ENCODE measurements around the gene ASB16. TPM values are rescaled to one million over a fixed set of nuclear protein-coding genes. Genes with fewer than 3 reads are reported as not detected.
"Not testable (repeated sequence)": the region's sequence is repeated elsewhere in the genome, so short reads cannot be mapped to it uniquely, and the experiment has no call there.

ASB16 gene
- total and polyA plus RNA-seq, 3 experiments from 2014 or later: 0.10 to 0.11 TPM; not detected in 1

GRCh38 chr17:44143921-44144320, 26.6 kb upstream of the ASB16 start:
- not testable (repeated sequence) for H3K27me3 Mint-ChIP-seq; DNase-seq; H3K27ac ChIP-seq (ENCODE audit: low read depth, low read length); H3K9me3 Mint-ChIP-seq; H3K36me3 Mint-ChIP-seq; H3K4me3 ChIP-seq (ENCODE audit: low read length); H3K27me3 ChIP-seq (ENCODE audit: insufficient read depth, low read length, poor library complexity, severe bottlenecking); H3K9me3 ChIP-seq (ENCODE audit: low read length); H3K36me3 ChIP-seq (ENCODE audit: insufficient read depth, low read length)
- CTCF ChIA-PET: interaction anchor here (1.2 kb wide), 1 partner anchor 16 kb away, joined by 3 read pairs; no protein-coding TSS in a partner anchor
- Mint-ChIP-seq H3K4me1 (peaks cover 10 to 14% (median 12%) of the 10 kb centered on the region in 3 donors), H3K27ac (peak overlapping the region in 2 of 8 donors; percentile 13 to 93), H3K4me3 (peak overlapping the region in 1 of 7 donors; percentile 18)
- H3K4me1 ChIP-seq (ENCODE audit: insufficient read depth, low read length): peaks cover 11% of the 10 kb centered on the region
- POLR2A ChIA-PET: interaction anchor here (0.6 kb wide), 1 partner anchor 171 kb away, joined by 3 read pairs; no protein-coding TSS in a partner anchor

DNA sequence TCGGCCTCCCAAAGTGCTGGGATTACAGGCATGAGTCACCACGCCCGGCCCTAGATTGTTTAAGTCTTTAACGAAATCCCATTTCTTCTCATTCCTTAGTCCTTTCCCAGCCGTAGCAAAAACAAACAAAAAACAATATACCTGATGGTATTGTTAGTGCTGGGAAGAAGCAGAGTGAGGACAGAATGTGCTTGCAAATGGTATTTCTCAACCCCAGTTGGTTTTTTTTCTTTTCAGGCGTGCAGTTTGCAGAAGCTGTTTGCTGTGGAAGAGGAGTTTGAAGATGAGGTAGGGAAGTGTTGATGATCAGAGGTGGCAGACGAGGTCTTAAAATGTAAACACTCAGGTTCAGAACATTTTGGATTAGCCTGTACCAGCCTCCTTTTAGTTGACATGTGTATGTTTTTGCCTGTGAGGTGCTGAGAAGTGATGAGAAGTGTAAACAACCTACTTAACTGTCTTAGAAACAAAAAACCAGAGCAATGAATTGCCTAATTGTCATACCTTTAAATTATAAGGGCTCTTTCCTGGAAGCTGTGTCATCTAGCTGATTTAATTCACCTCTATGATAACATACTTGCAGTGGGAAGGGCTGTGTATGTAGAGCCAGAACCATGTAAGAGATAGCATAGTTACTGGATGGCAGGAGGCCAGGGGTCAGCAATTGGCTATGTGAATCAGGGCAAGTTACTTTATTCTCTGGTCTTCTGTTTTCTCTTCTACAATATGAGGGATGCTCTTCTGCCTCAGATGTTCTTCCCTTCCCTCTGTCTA, 25.4 kb upstream of the ASB16 start:
- no peaks in the 10 kb centered on the region for H3K36me3 Mint-ChIP-seq
- H3K27ac Mint-ChIP-seq: no peak overlapping the region
- peaks cover 10 to 14% (median 12%) of the 10 kb centered on the region in 3 donors for H3K4me1 Mint-ChIP-seq
- no peaks in the 10 kb centered on the region for H3K36me3 ChIP-seq (ENCODE audit: insufficient read depth, low read length)
- ChIA-PET POLR2A (no interaction called here), CTCF (no interaction called here)
- H3K27me3 ChIP-seq (ENCODE audit: insufficient read depth, low read length, poor library complexity, severe bottlenecking): no peaks in the 10 kb centered on the region
- no peak for DNase-seq
- H3K9me3 Mint-ChIP-seq: no peaks in the 10 kb centered on the region
- no peak overlapping the region for H3K27ac ChIP-seq (ENCODE audit: low read depth, low read length)
- no peak overlapping the region for H3K4me3 ChIP-seq (ENCODE audit: low read length)
- H3K4me1 ChIP-seq (ENCODE audit: insufficient read depth, low read length): peaks cover 11% of the 10 kb centered on the region
- H3K9me3 ChIP-seq (ENCODE audit: low read length): no peaks in the 10 kb centered on the region
- H3K4me3 Mint-ChIP-seq: peak overlapping the region in 1 of 7 donors; percentile 40
- H3K27me3 Mint-ChIP-seq: peaks cover 0 to 6% of the 10 kb centered on the region in 2 donors

GRCh38 chr17:44146375-44147346, 23.8 kb upstream of the ASB16 start:
- Mint-ChIP-seq H3K4me3 (peak overlapping the region in 1 of 7 donors; percentile 19), H3K27ac (peak overlapping the region in 3 of 8 donors; percentile 3 to 42 (median 12)), H3K36me3 (no peaks in the 10 kb centered on the region), H3K4me1 (peaks cover 5 to 8% (median 7%) of the 10 kb centered on the region in 3 donors), H3K9me3 (no peaks in the 10 kb centered on the region), H3K27me3 (peaks cover 0 to 4% of the 10 kb centered on the region in 2 donors)
- Histone ChIP-seq H3K27ac (ENCODE audit: low read depth, low read length) (no peak overlapping the region), H3K27me3 (ENCODE audit: insufficient read depth, low read length, poor library complexity, severe bottlenecking) (no peaks in the 10 kb centered on the region), H3K9me3 (ENCODE audit: low read length) (no peaks in the 10 kb centered on the region), H3K4me3 (ENCODE audit: low read length) (no peak overlapping the region), H3K36me3 (ENCODE audit: insufficient read depth, low read length) (no peaks in the 10 kb centered on the region), H3K4me1 (ENCODE audit: insufficient read depth, low read length) (peaks cover 6% of the 10 kb centered on the region)
- CTCF ChIA-PET: interaction anchor here (1.8 kb wide), 1 partner anchor 23 kb away, joined by 9 read pairs; the partner anchor contains the start of gene HDAC5
- DNase-seq: no peak
- POLR2A ChIA-PET: interaction anchor here (1.0 kb wide), 1 partner anchor 24 kb away, joined by 3 read pairs; no protein-coding TSS in a partner anchor

GRCh38 chr17:44147812-44148211, 22.7 kb upstream of the ASB16 start:
- H3K4me3 ChIP-seq (ENCODE audit: low read length): no peak overlapping the region
- H3K9me3 Mint-ChIP-seq: no peaks in the 10 kb centered on the region
- no peak overlapping the region for H3K27ac ChIP-seq (ENCODE audit: low read depth, low read length)
- H3K36me3 ChIP-seq (ENCODE audit: insufficient read depth, low read length): no peaks in the 10 kb centered on the region
- H3K36me3 Mint-ChIP-seq: no peaks in the 10 kb centered on the region
- ChIA-PET POLR2A (no interaction called here), CTCF (interaction anchor here (1.8 kb wide), 1 partner anchor 24 kb away, joined by 9 read pairs; the partner anchor contains the start of gene HDAC5)
- peaks cover 0 to 3% of the 10 kb centered on the region in 2 donors for H3K27me3 Mint-ChIP-seq
- no peaks in the 10 kb centered on the region for H3K4me1 ChIP-seq (ENCODE audit: insufficient read depth, low read length)
- H3K9me3 ChIP-seq (ENCODE audit: low read length): no peaks in the 10 kb centered on the region
- no peak overlapping the region for H3K4me3 Mint-ChIP-seq
- DNase-seq: no peak
- no peak overlapping the region for H3K27ac Mint-ChIP-seq
- H3K27me3 ChIP-seq (ENCODE audit: insufficient read depth, low read length, poor library complexity, severe bottlenecking): no peaks in the 10 kb centered on the region
- no peaks in the 10 kb centered on the region for H3K4me1 Mint-ChIP-seq

- H3K27me3 Mint-ChIP-seq; H3K9me3 Mint-ChIP-seq; H3K27me3 ChIP-seq (ENCODE audit: insufficient read depth, low read length, poor library complexity, severe bottlenecking); DNase-seq; POLR2A ChIA-PET; H3K4me1 Mint-ChIP-seq; H3K9me3 ChIP-seq (ENCODE audit: low read length); H3K4me3 ChIP-seq (ENCODE audit: low read length); H3K36me3 ChIP-seq (ENCODE audit: insufficient read depth, low read length); H3K4me3 Mint-ChIP-seq; H3K27ac ChIP-seq (ENCODE audit: low read depth, low read length); H3K4me1 ChIP-seq (ENCODE audit: insufficient read depth, low read length); H3K36me3 Mint-ChIP-seq: not testable (repeated sequence)
- CTCF ChIA-PET: interaction anchor here (1.3 kb wide), 1 partner anchor 22 kb away, joined by 3 read pairs; no protein-coding TSS in a partner anchor
- peak overlapping the region in 1 of 8 donors; percentile 55 for H3K27ac Mint-ChIP-seq
These were observed 21.4 kb upstream of the ASB16 start for GRCh38 chr17:44149066-44149465.

DNA sequence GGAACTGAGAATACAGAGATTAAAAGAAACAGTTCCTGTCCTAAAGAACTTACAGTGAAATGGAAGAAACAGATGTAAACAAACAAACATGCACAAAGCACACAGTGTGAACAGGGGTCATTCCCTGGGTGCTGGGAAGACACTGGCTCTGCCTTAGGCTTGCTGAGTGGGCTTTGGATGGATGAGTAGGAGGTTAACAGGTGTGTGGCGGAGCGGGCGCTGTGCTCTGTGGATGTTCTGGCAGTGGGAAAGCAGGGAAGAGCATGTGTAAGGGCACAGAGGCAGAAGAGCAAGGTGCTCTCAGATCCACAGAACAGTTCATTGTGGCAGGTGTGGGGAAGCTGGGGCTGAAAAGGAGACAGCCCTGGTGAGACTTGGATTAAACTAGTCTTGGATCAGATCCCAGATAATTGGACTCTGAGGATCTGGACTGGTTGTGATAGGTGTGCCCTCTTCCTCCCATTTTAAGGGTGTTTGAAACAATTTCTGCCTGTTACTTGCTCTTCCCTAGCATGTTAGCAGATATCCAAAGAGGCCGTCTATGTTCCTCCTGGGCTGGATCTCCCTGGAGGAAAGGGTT, 20.7 kb upstream of the ASB16 start:
- Histone ChIP-seq H3K4me3 (ENCODE audit: low read length) (no peak overlapping the region), H3K9me3 (ENCODE audit: low read length) (no peaks in the 10 kb centered on the region), H3K36me3 (ENCODE audit: insufficient read depth, low read length) (no peaks in the 10 kb centered on the region), H3K27ac (ENCODE audit: low read depth, low read length) (no peak overlapping the region), H3K4me1 (ENCODE audit: insufficient read depth, low read length) (no peaks in the 10 kb centered on the region), H3K27me3 (ENCODE audit: insufficient read depth, low read length, poor library complexity, severe bottlenecking) (no peaks in the 10 kb centered on the region)
- ChIA-PET POLR2A (no interaction called here), CTCF (no interaction called here)
- Mint-ChIP-seq H3K27ac (peak overlapping the region in 2 of 8 donors; percentile 1 to 92), H3K4me1 (no peaks in the 10 kb centered on the region), H3K27me3 (peaks cover 0 to 2% of the 10 kb centered on the region in 2 donors), H3K4me3 (no peak overlapping the region), H3K36me3 (no peaks in the 10 kb centered on the region), H3K9me3 (no peaks in the 10 kb centered on the region)
- no peak for DNase-seq

- Histone ChIP-seq H3K36me3 (ENCODE audit: insufficient read depth, low read length) (no peaks in the 10 kb centered on the region), H3K27me3 (ENCODE audit: insufficient read depth, low read length, poor library complexity, severe bottlenecking) (no peaks in the 10 kb centered on the region), H3K4me1 (ENCODE audit: insufficient read depth, low read length) (no peaks in the 10 kb centered on the region), H3K4me3 (ENCODE audit: low read length) (no peak overlapping the region), H3K27ac (ENCODE audit: low read depth, low read length) (no peak overlapping the region), H3K9me3 (ENCODE audit: low read length) (no peaks in the 10 kb centered on the region)
- Mint-ChIP-seq H3K27me3 (no peaks in the 10 kb centered on the region), H3K4me1 (no peaks in the 10 kb centered on the region), H3K9me3 (no peaks in the 10 kb centered on the region), H3K36me3 (no peaks in the 10 kb centered on the region), H3K27ac (peak overlapping the region in 1 of 8 donors; percentile 11), H3K4me3 (no peak overlapping the region)
- ChIA-PET CTCF (no interaction called here), POLR2A (no interaction called here)
- no peak for DNase-seq
These were observed 17.6 kb upstream of the ASB16 start for GRCh38 chr17:44152875-44153274.
